HG03196 (cell line): Measurements from ENCODE around the gene PPP1R10.
A peak's percentile ranks its signal among the peaks of the same experiment; 100 is the strongest.

ENCODE experiments used
- ATAC-seq: cut with Tn5 transposase; IDR thresholded peaks from one replicate; pipeline ENCODE4 v1.9.1; 2021; ENCODE audit not compliant: unreplicated experiment

Gene PPP1R10

DNA sequence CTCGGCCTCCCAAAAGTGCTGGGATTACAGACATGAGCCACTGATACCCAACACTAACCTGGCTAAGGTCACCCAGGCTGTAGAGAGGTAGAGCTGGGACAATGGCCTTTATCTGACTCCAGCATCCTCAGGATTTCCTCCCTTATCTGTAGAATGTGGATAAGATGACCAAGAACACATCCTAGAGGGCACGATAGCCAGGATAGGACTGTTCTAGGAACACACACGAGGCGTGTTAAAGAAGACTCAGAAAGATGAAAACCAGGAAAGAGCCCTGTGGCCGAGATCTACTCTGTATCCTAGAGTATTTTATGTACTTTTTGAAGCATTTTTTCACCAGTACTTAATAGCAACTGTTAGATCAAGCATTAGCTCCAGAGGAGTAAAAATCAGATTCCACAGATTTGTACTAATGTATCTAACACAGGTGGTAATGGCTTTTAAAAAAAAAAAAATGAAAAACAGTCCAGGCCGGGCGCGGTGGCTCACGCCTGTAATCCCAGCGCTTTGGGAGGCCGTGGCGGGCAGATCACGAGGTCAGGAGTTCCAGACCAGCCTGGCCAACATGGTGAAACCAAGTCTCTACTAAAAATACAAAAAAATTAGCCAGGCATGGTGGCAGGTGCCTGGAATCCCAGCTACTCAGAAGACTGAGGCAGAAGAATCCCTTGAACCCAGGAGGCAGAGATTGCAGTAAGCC is 17.3 kb downstream of the PPP1R10 start:
- ATAC-seq = no peak

- ATAC-seq = no peak
Measured at GRCh38 chr6:30598912-30599624, 18.0 kb downstream of the PPP1R10 start.

DNA sequence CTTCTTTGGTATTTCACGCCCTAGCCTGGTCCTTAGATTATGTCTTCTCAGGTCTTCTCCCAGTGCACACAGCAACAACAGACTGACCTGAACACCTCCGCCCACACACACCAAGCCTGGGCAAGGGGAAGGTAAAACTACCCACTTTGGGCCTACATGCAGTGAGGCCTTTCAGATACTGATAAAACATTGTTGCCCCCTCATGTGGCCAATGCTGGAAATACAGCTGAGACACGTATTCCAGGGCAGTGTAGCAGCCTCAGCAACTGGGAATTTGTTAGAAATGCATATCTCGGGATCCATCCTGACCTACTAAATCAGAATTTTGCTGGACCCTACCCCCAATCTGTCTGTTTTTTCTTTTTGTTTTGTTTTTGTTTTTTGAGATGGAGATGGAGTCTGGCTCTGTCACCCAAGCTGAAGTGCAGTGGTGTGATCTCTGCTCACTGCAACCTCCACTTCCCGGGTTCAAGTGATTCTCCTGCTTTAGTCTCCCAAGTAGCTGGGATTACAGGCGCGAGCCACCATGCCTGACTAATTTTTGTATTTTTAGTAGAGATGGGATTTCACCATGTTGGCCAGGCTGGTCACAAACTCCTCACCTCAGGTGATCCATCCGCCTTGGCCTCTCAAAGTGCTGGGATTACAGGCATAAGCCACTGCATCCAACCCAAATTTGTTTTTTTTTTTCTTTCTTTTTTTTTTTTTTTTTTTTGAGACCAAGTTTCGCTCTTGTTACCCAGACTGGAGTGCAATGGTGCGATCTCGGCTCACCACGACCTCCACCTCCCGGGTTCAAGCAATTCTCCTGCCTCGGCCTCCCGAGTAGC is 19.5 kb downstream of the PPP1R10 start:
- ATAC-seq = peak; percentile 48

- ATAC-seq = no peak
Measured at GRCh38 chr6:30592287-30592686, 24.8 kb downstream of the PPP1R10 start.

DNA sequence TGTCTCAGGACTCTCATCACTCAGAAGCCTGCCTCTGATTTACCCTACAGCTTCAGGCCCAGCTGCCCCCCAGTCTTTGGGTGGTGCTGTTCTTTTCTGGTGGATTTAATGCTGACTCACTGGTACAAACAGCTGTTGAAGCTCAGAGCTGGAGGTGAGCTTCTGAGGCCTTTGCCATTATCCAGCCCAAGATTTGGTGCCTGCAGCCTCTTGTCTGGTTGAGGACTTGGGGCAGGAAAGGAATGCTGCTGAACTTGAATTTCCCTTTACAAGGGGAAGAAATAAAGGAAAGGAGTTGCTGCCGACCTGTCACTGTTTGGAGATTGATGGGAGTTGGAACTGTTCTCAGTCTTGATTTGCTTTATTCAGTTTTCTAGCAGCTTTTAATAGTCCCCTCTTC is 26.0 kb downstream of the PPP1R10 start:
- no peak for ATAC-seq

DNA sequence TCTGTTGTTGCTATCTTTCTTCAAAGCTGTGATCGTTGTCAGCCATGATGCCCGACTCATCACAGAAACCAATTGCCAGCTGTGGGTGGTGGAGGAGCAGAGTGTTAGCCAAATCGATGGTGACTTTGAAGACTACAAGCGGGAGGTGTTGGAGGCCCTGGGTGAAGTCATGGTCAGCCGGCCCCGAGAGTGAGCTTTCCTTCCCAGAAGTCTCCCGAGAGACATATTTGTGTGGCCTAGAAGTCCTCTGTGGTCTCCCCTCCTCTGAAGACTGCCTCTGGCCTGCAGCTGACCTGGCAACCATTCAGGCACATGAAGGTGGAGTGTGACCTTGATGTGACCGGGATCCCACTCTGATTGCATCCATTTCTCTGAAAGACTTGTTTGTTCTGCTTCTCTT is 26.5 kb downstream of the PPP1R10 start:
- ATAC-seq = no peak

GRCh38 chr6:30589754-30590358 is 27.2 kb downstream of the PPP1R10 start:
- no peak for ATAC-seq

- ATAC-seq = no peak
Measured at GRCh38 chr6:30583921-30584320, 33.1 kb downstream of the PPP1R10 start.

- ATAC-seq = no peak
Measured at GRCh38 chr6:30578051-30578450, 39.0 kb downstream of the PPP1R10 start.

DNA sequence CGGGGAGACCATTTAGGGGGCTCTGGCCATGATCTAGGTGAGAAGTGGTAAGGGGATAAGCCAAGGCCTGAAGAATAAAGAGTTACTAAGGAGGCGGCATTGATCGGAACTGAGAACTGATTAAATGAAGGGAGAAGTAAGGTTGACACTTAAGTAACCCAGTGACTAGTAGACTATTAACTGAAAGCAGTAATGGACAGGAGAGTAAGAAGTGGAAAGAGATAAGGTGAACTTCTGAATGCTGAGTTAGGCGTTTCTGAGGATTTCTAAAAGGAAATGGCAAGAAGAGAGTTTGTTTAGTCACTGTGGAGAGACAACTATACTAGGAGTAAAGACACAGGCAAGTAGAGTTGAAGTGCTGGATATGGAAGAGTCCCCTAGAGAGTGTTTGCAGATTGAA is 43.9 kb downstream of the PPP1R10 start:
- no peak for ATAC-seq

DNA sequence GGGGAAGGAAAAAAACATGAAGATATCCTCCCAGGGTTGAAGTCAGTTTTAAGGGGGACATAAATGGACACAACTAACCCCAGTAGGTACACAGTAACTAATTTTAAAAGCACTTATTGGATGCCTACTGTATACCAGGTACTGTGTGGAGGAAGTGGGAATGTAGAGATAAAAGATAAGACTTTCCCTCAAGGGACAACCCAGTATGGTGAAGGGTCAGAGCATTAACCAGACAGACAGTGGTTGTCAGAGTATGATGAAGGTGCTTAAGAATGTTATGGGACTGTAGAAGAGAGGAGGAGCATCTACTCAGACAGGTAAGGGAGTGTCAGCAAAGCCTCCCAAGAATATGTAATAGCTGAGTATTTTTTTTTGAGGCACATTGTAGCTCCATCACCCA is 44.9 kb downstream of the PPP1R10 start:
- ATAC-seq = no peak

DNA sequence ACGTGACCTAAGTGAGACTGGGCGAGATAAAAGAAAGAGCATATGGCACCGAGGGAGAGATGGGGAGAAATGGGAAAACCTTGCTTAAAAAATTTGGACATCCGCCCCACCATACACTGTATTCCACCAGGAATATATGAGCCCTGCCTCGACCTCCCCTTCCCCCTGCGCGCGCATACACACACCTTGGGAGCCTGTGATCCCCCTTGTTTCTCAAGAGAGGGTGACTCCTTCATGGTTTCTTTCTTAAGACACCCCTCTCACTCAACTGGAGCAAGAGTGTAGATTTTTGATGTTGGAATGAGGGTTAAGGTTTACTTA is 45.3 kb downstream of the PPP1R10 start:
- ATAC-seq = no peak

DNA sequence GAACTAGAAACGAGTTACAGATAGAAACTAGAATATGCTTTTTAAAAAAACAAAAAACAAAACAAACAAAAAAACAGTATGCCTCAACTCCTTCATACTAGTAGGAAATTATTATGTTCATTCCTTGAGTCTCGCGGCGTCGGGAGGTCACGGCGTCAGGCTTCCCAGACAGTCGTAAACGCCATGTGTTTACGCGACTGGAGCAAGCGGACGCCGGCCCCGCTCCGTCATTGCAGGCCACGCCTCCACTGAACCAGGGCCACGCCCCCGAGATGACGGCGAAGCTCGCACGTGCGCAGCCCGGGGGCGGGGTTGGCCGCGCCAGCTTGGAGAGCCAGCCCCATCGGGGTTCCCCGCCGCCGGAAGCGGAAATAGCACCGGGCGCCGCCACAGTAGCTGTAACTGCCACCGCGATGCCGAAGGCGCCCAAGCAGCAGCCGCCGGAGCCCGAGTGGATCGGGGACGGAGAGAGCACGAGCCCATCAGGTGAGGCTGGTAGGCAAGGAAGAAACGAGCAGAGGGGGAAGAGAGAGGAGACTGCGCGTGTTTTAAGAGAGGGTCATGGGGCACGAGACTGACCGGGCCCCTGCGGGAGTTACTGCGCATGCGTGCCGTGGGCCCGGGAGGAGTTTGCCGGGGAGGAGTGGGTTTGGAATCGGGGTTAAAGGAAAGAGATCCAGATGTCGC is 45.8 kb downstream of the PPP1R10 start, which contains the start of gene ABCF1:
TSS of gene ABCF1 (plus strand) at position 368 of the 687 bp plus-strand sequence. CDS start at position 414, 46 bp downstream.
- ATAC-seq = peak; percentile 82

GRCh38 chr6:30570740-30571074 is 46.3 kb downstream of the PPP1R10 start:
- peak; percentile 20 for ATAC-seq

DNA sequence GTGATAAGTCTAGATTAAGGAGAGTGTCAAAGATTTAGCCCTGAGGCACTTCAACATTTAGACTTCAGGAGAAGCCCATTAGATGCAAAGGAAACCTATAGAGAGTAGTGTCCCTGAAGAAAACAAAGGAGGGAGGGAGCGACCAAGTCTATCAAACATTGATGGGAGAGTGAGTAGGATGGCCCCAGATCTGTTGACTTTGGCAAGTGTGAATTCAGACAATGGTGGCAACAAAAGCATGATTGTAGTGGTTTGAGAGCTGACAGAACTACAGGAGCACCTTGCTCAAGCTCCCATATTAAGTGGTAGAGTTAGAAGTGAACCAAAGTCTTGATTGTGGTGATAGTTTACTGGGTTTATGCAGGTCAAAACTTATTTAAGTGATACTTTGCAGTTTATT is 46.8 kb downstream of the PPP1R10 start:
- ATAC-seq = no peak

GRCh38 chr6:30568245-30568644 is 48.8 kb downstream of the PPP1R10 start:
- no peak for ATAC-seq

DNA sequence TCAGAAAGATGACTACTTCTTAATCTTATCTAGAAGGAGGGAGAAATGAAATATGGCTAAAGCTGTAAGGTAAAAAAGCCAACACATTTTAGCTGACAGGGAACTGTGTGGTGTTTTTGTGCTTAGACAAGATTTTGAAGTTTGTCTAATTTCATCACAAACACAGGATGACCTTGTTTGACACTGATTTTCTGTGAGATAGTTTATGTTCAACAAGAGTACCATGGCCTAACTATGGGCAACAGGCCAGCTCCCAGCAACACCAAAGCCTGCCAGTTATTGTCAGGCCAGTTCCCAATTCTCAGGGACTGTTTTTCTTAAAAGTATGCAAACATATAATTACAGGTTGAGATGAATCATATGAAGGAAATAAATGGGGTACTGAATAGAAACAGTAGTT is 51.3 kb downstream of the PPP1R10 start:
- ATAC-seq = no peak

- no peak for ATAC-seq
Measured at GRCh38 chr6:30564114-30564513, 52.9 kb downstream of the PPP1R10 start.

- no peak for ATAC-seq
Measured at GRCh38 chr6:30562470-30563425, 54.3 kb downstream of the PPP1R10 start.

DNA sequence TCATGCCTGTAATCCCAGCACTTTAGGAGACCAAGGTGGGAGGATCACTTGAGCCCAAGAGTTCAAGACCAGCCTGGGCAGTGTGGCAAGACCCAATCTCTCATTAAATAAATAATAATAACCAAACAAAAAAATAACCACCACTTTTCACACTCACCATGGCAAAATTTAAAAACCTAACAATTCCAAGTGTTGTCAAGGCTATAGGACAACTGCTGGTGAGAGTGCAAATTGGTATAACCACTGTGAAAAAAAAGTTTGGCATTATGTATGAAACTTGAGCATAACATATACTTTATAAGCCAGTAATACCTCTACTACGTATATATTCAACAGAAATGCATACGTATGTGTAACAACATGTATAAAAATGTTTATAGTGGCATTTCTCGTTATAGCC is 56.1 kb downstream of the PPP1R10 start:
- no peak for ATAC-seq
